HG02938 (cell line): ENCODE results near the gene GALNT10.
A peak's percentile ranks its signal among the peaks of the same experiment; 100 is the strongest.

Source experiments
- ATAC-seq: cut with Tn5 transposase; IDR thresholded peaks from one replicate; pipeline ENCODE4 v1.9.1; 2021; ENCODE audit warnings: mild to moderate bottlenecking, moderate library complexity; ENCODE audit not compliant: unreplicated experiment

GALNT10 gene

GRCh38 chr5:154201108-154201769, 10.7 kb downstream of the GALNT10 start:
- ATAC-seq, result no peak

GRCh38 chr5:154202379-154203260, 12.1 kb downstream of the GALNT10 start:
- peak; percentile 98 for ATAC-seq

DNA sequence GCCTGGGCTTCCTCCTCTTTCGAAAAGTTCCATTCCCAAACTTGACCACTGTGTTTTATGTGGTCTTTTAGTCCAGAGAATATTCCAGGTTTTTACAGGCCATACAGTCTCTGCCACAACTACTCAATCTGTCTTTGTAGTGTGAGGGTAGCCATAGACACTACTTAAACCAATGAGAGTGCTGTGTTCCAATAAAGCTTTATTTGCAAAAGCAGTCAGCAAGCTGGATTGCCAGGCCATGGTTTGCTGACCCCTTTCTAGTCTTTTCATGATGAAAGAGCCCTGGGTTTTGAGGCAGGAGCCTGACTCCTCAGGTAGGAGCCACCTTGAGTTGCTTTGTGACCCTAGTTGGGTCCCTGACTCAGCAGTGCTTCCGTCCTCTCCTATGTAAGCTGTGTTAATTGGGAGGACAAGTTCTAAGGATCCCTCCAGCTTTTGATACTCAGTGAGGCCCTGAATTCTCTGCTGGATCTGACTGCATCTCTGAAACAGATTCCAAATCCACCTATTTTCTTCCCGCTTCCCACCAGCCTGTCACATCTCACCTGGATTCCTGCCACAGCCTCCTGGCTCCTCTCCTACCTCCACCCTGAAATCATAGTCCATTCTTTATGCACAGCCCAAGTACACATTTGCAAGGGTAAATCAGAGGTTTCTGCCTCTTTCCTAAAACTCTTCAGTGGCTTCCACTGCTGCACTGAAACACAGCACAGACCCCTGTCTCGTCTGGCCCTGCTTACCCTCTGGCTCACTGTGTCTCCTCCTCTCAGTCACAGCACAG, 13.5 kb downstream of the GALNT10 start:
- ATAC-seq, result no peak

- ATAC-seq, result no peak
Observed at GRCh38 chr5:154205441-154206117, 15.0 kb downstream of the GALNT10 start.

DNA sequence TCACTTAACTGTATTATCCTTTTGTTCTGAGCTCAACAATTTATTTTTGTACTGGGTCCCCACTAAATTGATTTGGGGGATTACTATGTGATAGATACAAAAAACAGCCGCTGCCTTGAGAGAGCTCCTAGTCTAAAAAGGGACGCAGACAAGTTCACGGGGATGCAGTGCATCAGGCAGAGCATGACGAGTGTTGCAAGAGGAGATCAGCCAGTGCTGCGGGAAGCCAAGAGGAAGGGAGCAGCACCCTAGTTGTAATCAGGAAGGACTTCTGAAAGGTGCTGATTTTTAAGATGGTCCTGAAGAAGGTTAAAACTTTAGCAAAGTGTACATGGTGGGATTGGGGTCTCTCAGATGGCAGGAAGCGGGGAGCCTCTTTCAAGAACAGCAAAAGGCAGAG, 15.8 kb downstream of the GALNT10 start:
- ATAC-seq, result no peak

DNA sequence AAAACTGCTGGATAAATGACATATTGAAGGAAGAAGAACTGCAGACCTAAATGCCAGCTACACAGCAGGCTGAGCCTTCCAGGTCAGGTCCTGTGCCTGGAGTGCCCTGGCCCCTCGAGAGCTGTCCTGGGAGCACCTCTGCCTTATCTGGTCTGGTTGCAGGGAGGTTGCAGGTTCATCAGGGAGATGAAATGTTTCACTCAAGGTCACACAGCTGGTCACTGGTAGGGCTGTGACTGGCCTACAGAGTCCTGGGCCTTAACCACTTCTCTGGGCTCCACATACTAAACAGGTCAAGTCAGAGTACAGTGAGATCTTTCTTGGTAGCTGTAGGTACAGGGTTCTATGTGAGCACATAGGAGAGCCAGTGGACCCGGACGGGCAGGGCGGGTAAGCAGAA, 16.7 kb downstream of the GALNT10 start:
- no peak for ATAC-seq

DNA sequence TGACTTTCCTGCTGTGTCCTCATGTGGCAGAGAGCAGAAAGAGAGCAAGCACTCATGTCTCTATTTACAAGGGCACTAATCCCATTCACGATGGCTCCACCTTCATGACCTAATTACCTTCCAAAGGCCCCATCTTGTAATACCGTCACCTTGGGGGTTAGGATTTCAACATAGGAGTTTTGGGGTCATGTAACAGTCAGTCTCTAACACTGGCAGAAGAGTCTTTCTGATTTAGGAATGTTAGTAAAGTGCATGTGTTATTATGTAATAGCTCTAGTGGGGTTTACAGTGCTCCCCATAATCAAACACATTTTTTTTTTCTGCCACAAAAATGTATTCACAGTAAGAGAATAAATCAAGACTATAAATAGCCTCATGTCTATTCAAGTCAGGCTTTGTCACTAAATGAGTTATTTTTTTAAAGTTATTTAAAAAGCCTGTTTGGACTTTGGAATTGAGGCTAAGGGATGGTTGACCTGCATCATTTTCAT, 19.1 kb downstream of the GALNT10 start:
- no peak for ATAC-seq

- no peak for ATAC-seq
Observed at GRCh38 chr5:154210163-154210562, 19.6 kb downstream of the GALNT10 start.

- ATAC-seq, result no peak
Observed at GRCh38 chr5:154211641-154212390, 21.3 kb downstream of the GALNT10 start.

DNA sequence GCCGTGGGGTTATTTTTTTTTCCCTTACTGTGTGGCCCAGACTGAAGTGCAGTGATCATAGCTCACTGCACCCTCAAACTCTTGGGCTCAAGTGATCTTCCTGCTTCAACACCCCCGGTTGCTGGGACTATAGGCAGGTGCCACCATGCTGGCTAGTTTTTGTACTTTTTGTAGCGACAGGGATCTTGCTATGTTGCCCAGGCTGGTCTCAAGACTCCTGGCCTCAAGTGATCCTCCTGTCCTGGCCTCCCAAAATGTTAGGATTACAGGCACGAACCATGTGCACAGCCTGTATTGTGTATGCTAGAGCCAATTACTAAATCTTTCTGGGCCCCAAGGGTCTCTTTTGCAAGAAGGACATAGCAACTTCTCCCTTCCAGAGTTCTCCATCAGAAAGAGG, 23.1 kb downstream of the GALNT10 start:
- ATAC-seq, result no peak

- ATAC-seq, result peak; percentile 79
Observed at GRCh38 chr5:154214371-154215106, 24.0 kb downstream of the GALNT10 start.

DNA sequence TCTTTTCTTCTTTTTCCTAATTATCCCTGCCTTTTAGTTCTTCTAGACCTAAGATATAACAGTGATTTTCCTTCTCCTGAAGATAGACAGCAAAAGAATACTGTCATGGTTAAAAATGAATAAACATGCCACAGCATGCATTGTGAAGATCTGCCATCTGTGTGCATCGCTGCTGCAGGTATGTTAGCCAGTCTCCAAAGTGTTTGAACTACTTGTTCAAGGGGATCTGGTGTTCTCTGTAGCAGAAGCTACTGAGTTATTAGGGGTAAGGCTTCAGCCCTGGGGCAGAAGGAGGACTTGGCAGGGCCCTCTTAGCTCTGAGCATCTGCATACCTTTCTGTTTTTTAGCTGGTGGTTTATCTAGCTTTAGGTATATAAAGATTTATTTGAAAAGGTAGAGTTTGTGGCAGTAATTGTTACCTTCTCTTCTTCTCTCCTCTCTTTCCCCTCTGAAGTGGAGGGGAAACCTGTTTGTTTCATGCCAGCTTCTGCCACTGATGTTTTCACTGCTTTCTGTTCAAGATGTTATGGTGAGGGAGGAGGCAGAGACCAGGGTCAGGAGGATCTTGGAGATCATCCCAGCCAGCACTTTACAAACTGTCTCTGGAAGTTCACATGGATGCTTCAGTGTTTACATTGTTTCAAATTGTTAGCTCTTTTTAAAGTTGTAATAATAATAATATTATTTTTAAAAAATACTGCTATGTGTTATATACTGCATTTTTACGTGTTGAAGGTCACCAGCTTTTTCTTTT, 25.2 kb downstream of the GALNT10 start:
- ATAC-seq, result no peak

GRCh38 chr5:154217462-154217861, 26.9 kb downstream of the GALNT10 start:
- ATAC-seq, result no peak

DNA sequence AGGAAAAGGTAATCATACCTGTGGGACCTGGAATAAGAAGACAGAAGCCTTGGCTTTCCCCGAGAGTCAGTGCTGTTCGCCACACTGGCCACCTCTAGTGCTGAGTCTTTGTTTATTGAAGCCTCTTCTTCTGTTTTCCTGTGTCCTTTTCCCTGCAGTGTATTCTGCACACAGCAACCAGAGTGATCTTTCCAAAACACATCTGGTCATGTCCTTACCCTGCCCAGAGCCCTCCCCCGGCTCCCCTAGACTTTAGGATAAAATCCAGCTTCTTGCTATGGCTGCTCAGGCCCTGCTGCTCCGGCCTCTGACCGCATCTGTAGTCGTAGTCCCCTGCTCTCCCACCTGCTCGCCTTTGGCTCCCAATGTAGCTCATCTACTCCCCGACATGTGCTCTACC, 28.3 kb downstream of the GALNT10 start:
- no peak for ATAC-seq

- no peak for ATAC-seq
Observed at GRCh38 chr5:154220625-154221024, 30.1 kb downstream of the GALNT10 start.

GRCh38 chr5:154221371-154221896, 30.9 kb downstream of the GALNT10 start:
- no peak for ATAC-seq

DNA sequence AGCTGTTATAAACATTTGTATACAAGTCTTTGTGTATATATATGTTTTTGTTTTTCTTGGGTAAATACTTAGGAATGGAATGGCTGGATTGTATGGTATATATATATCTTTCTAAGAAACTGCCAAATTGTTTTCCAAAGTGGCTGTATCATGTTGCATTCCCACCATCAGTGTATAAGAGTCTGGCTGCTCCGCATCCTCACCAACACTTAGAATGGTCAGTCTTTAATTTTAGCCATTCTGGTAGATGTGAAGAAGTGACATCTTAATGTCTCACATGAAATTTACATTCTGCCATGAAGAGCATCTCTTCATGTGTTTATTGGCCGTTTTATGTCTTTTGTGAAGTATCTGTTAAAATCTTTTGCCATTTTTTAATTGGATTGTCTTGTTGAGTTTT, 31.9 kb downstream of the GALNT10 start:
- no peak for ATAC-seq

DNA sequence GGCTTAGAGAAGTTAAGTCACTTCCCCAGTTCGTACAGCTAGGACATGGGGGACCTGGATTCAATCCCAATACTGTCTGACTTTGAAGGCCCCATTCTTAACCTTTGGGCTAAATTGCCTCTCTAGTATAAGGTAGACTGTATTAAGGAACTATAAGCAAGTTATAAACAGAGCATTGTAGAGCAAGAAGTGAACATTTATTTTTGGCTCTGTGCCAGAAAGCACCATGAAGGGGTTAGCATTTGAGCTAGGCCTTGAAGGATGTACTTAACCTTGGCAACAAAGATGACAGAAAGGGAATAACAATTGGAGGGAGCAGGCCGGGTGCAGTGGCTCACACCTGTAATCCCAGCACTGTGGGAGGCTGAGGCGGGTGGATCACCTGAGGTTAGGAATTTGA, 32.8 kb downstream of the GALNT10 start:
- no peak for ATAC-seq
